ENCODE measurements around the gene SNX2. TPM values are rescaled to one million over a fixed set of nuclear protein-coding genes. Genes with fewer than 3 reads are reported as not detected.

The SNX2 gene
- total and polyA plus RNA-seq, 4 donors = 25.5 to 57.0 (median 34.3) TPM

DNA sequence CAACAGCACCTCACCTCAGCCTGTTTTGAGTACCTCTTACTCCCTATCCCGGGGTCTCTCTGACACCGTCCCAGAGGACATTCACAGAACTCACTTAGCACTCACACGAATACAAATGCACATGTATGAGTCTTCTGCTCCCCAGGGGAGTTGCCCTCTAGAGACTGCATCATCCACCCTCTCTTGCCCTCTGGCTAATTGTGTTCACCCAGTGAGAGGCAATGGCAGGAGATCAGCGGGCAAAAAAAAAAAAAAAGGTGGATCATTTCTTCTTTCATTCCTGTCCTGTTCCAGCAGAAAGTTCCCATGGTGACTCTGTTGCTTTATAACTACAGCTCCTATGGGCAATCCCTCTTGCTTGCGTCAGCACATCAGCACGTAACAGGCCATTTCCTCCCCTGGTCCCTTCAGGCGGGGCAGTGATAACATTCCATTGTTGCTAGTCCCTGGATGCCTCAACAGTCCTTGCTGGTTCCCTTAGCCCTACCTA, 23.5 kb upstream of the SNX2 start:
- Histone ChIP-seq H3K27me3 (ENCODE audit: control insufficient read depth in 4 of 4, insufficient read depth in 4 of 4, low read length in 3 of 4) (no peaks in the 10 kb centered on the region), H3K9ac (ENCODE audit: low read depth in 1 of 2, low read length in 2 of 2) (no peak overlapping the region), H3K36me3 (ENCODE audit: control insufficient read depth in 4 of 4, insufficient read depth in 3 of 4, low read depth in 1 of 4, low read length in 3 of 4) (no peaks in the 10 kb centered on the region), H3K4me1 (ENCODE audit: control insufficient read depth in 4 of 4, insufficient read depth in 4 of 4, low read length in 3 of 4) (no peaks in the 10 kb centered on the region), H3K4me3 (ENCODE audit: low read depth in 1 of 3, low read length in 3 of 3) (no peak overlapping the region), H3K27ac (ENCODE audit: low read depth in 1 of 2, low read length in 2 of 2) (no peak overlapping the region), H3K9me3 (ENCODE audit: control insufficient read depth in 4 of 4, low read length in 3 of 4) (no peaks in the 10 kb centered on the region)
- WGBS = 71% methylated on average over 7 of the region's 7 CpGs
- TF ChIP-seq YY1 (IDR thresholded peaks at IDR 0.05) (no peak), ZBTB33 (IDR thresholded peaks at IDR 0.05) (no peak), HNF4G (IDR thresholded peaks at IDR 0.05) (no peak), GABPA (IDR thresholded peaks at IDR 0.05 in 1 of 2, conservative IDR thresholded peaks at IDR 0.05 in 1 of 2) (no peak), TAF1 (conservative IDR thresholded peaks at IDR 0.05) (no peak), NR2F2 (IDR thresholded peaks at IDR 0.05) (no peak), EGR1 (IDR thresholded peaks at IDR 0.05; ENCODE audit: low read depth in 2 of 2) (no peak), RXRA (IDR thresholded peaks at IDR 0.05) (no peak), RAD21 (IDR thresholded peaks at IDR 0.05) (no peak), FOXA2 (IDR thresholded peaks at IDR 0.05) (no peak), HNF4A (conservative IDR thresholded peaks at IDR 0.05) (no peak), MAX (IDR thresholded peaks at IDR 0.05) (no peak), SP1 (IDR thresholded peaks at IDR 0.05) (no peak), JUND (IDR thresholded peaks at IDR 0.05) (no peak)
- TF ChIP-seq, protein P1, sequence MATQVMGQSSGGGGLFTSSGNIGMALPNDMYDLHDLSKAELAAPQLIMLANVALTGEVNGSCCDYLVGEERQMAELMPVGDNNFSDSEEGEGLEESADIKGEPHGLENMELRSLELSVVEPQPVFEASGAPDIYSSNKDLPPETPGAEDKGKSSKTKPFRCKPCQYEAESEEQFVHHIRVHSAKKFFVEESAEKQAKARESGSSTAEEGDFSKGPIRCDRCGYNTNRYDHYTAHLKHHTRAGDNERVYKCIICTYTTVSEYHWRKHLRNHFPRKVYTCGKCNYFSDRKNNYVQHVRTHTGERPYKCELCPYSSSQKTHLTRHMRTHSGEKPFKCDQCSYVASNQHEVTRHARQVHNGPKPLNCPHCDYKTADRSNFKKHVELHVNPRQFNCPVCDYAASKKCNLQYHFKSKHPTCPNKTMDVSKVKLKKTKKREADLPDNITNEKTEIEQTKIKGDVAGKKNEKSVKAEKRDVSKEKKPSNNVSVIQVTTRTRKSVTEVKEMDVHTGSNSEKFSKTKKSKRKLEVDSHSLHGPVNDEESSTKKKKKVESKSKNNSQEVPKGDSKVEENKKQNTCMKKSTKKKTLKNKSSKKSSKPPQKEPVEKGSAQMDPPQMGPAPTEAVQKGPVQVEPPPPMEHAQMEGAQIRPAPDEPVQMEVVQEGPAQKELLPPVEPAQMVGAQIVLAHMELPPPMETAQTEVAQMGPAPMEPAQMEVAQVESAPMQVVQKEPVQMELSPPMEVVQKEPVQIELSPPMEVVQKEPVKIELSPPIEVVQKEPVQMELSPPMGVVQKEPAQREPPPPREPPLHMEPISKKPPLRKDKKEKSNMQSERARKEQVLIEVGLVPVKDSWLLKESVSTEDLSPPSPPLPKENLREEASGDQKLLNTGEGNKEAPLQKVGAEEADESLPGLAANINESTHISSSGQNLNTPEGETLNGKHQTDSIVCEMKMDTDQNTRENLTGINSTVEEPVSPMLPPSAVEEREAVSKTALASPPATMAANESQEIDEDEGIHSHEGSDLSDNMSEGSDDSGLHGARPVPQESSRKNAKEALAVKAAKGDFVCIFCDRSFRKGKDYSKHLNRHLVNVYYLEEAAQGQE (IDR thresholded peaks at IDR 0.05) = no peak
- TF ChIP-seq, protein P2, sequence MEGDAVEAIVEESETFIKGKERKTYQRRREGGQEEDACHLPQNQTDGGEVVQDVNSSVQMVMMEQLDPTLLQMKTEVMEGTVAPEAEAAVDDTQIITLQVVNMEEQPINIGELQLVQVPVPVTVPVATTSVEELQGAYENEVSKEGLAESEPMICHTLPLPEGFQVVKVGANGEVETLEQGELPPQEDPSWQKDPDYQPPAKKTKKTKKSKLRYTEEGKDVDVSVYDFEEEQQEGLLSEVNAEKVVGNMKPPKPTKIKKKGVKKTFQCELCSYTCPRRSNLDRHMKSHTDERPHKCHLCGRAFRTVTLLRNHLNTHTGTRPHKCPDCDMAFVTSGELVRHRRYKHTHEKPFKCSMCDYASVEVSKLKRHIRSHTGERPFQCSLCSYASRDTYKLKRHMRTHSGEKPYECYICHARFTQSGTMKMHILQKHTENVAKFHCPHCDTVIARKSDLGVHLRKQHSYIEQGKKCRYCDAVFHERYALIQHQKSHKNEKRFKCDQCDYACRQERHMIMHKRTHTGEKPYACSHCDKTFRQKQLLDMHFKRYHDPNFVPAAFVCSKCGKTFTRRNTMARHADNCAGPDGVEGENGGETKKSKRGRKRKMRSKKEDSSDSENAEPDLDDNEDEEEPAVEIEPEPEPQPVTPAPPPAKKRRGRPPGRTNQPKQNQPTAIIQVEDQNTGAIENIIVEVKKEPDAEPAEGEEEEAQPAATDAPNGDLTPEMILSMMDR (IDR thresholded peaks at IDR 0.05; ENCODE audit: low read depth, low read length, missing input control) = no peak
- DNase-seq (ENCODE audit: low spot score) = no peak

- no peaks in the 10 kb centered on the region for H3K27me3 ChIP-seq (ENCODE audit: control insufficient read depth in 4 of 4, insufficient read depth in 4 of 4, low read length in 3 of 4)
- H3K9ac ChIP-seq (ENCODE audit: low read depth in 1 of 2, low read length in 2 of 2) = no peak overlapping the region
- no peaks in the 10 kb centered on the region for H3K9me3 ChIP-seq (ENCODE audit: control insufficient read depth in 4 of 4, low read length in 3 of 4)
- no peak for DNase-seq (ENCODE audit: low spot score)
- no peaks in the 10 kb centered on the region for H3K4me1 ChIP-seq (ENCODE audit: control insufficient read depth in 4 of 4, insufficient read depth in 4 of 4, low read length in 3 of 4)
- H3K27ac ChIP-seq (ENCODE audit: low read depth in 1 of 2, low read length in 2 of 2) = no peak overlapping the region
- no peaks in the 10 kb centered on the region for H3K36me3 ChIP-seq (ENCODE audit: control insufficient read depth in 4 of 4, insufficient read depth in 3 of 4, low read depth in 1 of 4, low read length in 3 of 4)
- TF ChIP-seq NR2F2 (IDR thresholded peaks at IDR 0.05) (no peak), HNF4G (IDR thresholded peaks at IDR 0.05) (no peak), JUND (IDR thresholded peaks at IDR 0.05) (no peak), SP1 (IDR thresholded peaks at IDR 0.05) (no peak), HNF4A (conservative IDR thresholded peaks at IDR 0.05) (no peak), FOXA2 (IDR thresholded peaks at IDR 0.05) (no peak), YY1 (IDR thresholded peaks at IDR 0.05) (no peak)
- TF ChIP-seq, protein P1 (IDR thresholded peaks at IDR 0.05) = no peak
- H3K4me3 ChIP-seq (ENCODE audit: low read depth in 1 of 3, low read length in 3 of 3) = no peak overlapping the region
These were observed 21.4 kb upstream of the SNX2 start for GRCh38 chr5:122753500-122753899.
